Stromal cell of bone marrow (primary cell): ENCODE measurements around the gene AXIN1.
"Not testable (repeated sequence)": the region's sequence is repeated elsewhere in the genome, so short reads cannot be mapped to it uniquely, and the experiment has no call there.

Source experiments
- DNase-seq: peaks from one replicate; pipeline ENCODE4 v3.0.0-alpha.2; 2012; ENCODE audit warnings: low read depth

The AXIN1 gene

GRCh38 chr16:333406-334094 lies 19.0 kb downstream of the AXIN1 start:
- no peak for DNase-seq

- not testable (repeated sequence) for DNase-seq
Measured at GRCh38 chr16:331181-331814, 21.2 kb downstream of the AXIN1 start.

DNA sequence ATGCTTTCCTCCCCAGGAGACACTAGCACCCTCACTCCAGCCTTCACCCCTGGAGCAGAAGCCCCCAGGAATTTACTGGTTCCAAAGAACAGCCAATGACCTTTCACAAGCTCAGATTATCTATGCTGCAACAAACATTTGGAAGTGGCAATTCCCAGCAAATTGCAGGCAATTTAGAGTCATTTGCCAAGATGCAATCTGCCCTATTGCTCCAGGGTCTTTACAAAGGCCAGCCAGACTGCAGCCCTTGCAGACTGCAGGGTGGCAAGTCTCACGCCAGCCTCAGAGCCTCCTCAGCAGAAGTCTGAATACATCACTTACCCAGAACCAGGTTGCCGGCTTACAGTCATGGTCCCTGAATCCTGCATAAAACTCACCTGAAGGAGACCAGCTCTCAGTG lies 21.8 kb downstream of the AXIN1 start:
- DNase-seq: no peak

- DNase-seq: no peak
Measured at GRCh38 chr16:325375-326145, 27.0 kb downstream of the AXIN1 start.

DNA sequence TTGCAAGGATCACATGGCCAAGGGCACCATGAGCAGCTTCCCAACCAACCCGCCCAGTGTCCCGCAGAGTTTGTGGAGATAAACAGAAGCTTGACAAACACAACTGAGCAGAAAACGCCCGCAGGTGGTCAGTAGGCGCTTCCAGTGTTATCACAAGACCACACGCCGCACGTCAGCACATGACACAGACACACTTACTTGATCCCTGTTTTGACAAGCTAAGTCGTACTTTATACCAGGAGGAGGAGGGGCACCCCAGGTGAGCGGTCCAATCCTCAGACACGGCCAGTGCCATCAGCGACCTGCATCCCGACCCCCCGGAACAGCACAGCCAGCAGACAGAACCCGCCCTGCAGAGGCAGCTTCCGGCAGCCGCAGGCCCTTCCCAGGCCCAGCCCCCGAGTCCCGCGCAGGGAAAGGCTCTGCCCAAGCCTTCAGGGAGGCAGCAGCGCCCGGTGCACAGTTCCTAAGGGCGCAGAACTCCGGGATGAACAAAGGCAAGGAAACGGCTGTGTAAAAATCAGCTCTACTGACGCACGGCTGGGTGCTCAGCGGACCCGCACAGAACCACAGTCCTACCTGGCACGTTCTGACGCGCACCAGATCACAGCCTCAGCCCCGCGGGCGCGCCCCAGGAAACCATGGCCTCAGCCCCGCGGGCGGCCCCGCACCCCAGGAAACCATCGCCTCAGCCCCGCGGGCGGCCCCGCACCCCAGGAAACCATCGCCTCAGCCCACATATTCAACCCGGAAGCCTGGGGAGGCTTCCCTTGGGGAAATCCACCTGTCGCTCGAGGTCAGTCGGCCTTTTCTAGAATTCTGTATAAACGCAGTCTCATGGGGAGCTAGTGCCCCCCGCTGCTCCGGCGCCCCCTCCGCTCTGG lies 27.8 kb downstream of the AXIN1 start:
- DNase-seq: no peak

- no peak for DNase-seq
Measured at GRCh38 chr16:324201-324450, 28.4 kb downstream of the AXIN1 start.

- no peak for DNase-seq
Measured at GRCh38 chr16:322476-323143, 29.9 kb downstream of the AXIN1 start.

GRCh38 chr16:321532-321931 lies 31.0 kb downstream of the AXIN1 start:
- no peak for DNase-seq

GRCh38 chr16:320206-320605 lies 32.3 kb downstream of the AXIN1 start:
- no peak for DNase-seq

DNA sequence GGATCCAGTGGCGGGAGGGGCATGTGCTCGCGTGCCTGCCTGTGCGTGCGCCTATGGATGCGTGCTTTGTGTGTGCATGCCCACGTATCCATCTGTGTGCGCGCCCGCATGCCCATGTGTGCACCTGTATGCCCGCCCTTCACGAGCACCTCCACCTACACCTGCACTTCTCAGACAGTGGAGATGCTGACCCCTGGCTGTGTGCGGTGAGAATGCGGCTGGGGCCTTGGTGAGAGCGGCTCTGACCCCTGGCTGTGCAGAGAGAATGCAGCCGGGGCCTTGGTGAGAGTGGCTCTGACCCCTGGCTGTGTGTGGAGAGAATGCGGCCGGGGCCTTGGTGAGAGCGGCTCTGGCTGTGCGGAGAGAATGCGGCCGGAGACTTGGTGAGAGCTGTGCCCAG lies 33.9 kb downstream of the AXIN1 start:
- DNase-seq: no peak

DNA sequence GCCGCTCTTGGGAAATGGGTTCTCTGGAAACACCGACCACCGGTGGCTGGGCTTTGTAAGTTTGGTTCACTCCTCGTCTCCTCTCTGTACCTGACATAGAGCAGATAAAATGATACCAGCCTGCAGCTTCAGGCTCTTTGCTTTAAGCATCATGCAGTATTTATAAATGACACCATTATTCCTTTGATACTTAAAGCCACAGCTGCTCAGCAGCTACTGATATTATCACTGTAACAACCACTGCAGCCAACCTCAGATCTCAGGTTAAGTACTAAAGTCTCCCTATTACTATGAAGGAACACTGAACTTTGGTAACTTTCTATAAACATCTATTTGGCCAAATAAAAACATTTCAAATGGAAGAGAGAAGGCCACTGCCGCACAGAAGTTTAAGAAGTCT lies 34.9 kb downstream of the AXIN1 start:
- DNase-seq: no peak

DNA sequence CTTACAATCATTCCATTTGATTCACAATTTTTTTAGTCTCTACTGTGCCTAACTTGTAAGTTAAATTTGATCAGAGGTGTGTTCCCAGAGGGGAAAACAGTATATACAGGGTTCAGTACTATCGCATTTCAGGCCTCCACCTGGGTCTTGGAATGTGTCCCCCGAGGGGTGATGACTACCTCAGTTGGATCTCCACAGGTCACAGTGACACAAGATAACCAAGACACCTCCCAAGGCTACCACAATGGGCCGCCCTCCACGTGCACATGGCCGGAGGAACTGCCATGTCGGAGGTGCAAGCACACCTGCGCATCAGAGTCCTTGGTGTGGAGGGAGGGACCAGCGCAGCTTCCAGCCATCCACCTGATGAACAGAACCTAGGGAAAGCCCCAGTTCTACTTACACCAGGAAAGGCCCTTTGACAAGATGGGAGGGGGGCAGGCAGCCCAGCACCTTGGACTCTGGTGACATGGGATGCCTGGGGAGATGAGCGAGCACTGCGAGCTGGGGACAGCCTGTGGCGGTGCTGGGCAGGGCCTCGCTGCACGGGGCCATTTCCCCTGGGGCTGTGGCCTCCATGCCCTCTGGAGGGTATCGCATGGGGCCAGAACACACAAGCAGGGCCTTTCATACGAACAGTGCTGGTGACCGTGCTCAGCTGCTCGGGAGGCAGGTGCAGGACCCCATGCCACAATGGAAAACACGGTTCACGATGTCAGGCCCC lies 35.6 kb downstream of the AXIN1 start:
- no peak for DNase-seq

GRCh38 chr16:314795-315299 lies 37.7 kb downstream of the AXIN1 start:
- DNase-seq: no peak

DNA sequence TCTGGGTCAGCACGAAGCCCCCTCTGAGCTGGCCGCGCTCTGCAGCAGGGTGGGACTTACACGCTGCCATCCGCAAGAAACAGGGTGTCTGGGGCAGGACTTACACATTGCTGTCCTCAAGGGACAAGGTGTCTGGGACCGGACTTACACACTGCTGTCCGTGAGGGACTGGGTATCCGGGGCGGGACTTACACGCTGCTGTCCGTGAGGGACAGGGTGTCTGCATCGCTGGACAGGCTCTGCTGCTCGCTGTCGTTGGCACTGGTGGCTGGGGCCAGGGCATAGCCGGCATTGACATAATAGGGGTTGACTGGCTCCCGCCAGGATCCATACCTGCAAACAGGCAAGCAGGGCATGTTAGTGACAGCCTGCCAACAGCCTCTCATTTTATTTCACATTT lies 38.2 kb downstream of the AXIN1 start:
- no peak for DNase-seq

GRCh38 chr16:311725-312124 lies 40.8 kb downstream of the AXIN1 start:
- no peak for DNase-seq

DNA sequence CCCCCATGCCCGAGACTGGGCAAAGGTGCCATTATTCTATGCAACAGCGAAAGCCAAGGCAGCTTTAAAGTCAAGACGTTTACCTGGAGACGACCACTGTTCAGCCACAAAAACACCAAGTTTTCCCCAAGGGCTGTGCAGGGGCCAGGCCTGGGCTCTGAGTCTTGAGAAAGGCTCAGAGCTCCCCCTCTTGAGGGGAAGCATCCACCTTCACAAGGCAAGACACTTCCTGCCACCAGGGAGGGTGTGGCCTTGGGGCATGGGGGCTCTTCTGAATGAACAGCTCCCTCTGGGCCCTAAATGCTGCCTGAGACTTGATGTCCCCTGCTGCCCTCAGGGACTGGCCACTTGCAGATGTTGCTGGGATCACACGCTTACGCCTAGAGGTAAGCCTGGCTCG lies 43.0 kb downstream of the AXIN1 start:
- DNase-seq: no peak

DNA sequence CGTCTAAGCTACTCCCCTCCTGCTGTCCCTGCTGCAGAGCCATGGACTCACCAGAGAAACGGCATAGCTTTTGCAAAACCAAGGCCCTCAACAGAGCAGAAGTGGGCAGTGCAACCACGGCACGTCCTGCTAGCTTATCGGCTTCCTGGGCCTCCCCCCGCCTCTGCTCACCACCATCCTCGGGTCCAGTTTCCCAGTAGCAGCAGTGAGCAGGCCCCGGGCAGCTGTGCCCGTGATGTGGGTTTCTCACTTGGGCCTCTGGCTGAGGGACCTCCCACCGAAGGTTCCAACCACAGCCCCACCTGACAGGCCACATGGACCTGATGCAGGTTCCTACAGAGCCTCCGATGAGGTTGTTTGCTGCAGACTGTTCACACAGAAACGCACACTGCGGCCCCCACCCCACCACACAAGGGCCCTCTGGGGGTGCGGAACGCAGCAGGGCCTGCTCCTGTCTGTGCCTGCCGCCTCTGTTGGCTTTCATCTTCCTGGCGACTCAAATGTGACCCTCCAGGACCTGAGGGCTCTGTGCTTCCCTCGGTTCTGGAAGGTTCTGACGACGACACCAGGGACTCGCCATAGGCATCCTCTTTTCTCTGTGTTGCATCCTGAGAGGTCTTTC lies 44.7 kb downstream of the AXIN1 start:
- no peak for DNase-seq

DNA sequence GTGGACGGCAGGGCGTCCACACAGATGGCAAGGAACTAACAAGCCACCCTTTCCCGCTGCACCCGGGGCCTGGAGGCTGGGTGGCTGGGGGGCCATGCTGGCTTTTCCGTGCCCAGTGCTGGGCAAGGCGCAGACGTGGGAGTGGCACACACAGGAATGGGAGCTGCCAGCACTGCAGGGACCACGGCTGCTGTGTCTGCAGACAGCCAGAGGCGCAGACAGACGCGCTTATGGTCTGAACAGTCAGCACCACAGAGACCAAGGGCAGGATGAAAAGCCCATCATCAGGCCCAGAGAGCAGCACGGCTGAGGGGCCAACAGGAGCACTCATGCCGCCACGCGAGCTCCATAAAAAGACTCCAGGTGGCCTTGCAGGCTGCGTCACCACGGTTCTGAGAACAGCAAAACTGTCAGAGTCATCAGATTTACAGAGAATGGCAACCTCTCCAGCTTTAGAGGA lies 45.6 kb downstream of the AXIN1 start:
- DNase-seq: no peak

- no peak for DNase-seq
Measured at GRCh38 chr16:305916-306626, 46.5 kb downstream of the AXIN1 start.
